Glomerular endothelial cell (primary cell): Measurements from ENCODE around the gene E2F4. TPM values are rescaled to one million over a fixed set of nuclear protein-coding genes. Genes with fewer than 3 reads are reported as not detected.

Experiments
- DNase-seq: peaks from one replicate; pipeline ENCODE4 v3.0.0-alpha.2; 2011; ENCODE audit warnings: low read depth, low spot score; ENCODE audit errors: extremely low read depth
- total RNA-seq: library from RNA; depleted of rRNA; stranded (reverse); fragments of >200 nt; gene quantifications from 2 replicates; pipeline ENCODE4 v1.2.3, GENCODE V29; 2015

The E2F4 gene
- total RNA-seq, 1 donor from 2014 or later = 122 TPM

DNA sequence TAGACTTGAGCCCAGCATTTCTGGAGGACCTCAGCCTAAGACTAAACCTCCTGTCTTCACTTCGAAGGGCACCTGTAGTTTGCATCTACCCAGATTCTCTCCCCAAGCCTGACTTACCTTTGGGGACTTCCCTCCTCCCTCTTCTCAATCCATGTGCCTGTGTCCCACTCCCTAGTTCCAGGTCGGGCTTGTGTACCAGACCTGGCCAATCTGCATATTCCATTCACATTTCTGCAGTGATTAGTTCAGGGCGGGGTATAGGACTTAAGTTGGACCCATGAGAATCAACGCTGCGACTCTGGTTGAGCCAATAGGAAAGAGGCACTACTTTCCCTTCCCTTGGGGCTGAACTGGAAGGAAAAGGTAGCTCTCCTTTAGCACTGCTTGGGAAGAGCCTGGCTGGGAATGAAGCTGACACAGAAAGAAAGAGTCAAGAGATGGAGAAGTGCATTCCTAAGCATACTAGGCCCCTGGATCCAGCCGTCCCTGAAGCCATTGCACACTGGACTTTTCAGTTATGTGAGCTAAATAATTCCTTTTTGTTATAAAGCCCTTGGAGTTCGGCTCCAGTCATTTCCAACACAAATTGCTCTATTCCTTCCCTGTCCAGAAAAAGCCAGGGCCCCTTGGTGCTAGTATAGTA lies 34.7 kb upstream of the E2F4 start:
- no peak for DNase-seq

DNA sequence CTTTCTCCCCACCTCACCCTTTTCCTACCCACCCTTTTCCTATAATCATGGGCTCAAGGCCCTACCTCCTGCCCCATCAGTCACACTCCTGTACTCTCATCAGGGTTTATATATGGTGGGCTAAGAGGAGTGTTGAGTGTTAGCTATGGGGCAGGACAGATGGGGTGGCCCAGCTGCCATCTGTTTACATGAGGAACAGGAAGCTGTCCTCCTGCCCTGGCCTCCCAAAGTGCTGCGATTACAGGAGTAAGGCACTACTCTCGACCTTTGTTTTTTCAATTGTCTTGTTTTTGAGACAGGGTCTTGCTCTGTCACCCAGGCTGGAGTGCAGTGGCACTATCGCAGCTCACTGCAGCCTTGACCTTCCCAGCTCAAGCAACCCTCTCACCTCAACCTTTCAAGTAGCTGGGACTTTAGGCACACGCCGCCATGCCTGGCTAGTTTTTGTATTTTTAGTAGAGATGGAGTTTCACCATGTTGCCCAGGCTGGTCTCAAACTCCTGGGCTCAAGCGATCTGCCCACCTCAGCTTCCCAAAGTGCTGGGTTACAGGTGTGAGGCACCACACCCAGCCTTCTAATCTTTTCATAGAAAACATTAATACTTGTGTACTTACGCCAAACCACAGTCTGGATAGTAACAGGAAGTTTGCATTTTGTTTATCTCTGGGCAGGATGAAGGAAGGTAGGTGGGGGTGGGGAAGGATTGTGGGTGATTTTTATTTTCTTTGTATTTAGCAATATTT lies 33.9 kb upstream of the E2F4 start:
- DNase-seq = no peak

GRCh38 chr16:67158637-67159600 lies 33.0 kb upstream of the E2F4 start:
- DNase-seq = no peak

GRCh38 chr16:67161595-67162058 lies 30.3 kb upstream of the E2F4 start:
- no peak for DNase-seq

DNA sequence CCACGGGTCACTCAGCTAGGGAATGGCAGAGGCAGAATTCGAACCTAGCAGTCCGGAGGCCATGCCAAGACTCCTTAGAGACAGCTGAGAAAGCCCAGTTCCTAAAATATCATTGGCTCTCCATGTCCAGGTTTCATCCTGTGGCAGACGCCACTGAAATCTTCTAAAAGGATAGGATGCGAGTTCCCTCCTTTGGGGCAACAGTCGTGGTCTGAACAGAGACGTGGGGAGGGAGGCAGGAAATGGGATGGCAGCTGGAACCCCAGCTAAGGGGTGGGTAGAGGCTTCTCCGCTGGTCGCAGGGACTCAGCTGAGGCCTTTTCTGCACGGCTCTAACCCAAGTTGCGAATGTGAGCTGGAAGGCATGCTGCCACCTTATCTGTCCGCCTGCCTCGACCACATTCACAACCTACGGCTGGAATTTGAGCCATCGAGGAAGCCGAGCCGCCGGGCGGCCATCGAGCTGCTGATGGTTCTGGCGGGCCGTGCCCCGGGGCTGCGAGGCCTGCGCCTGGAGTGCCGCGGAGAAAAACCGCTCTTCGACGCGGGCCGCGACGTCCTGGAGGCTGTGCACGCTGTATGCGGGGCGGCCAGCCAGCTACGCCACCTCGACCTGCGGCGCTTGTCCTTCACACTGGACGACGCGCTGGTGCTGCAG lies 29.3 kb upstream of the E2F4 start:
- no peak for DNase-seq

- no peak for DNase-seq
Measured at GRCh38 chr16:67163164-67163998, 28.6 kb upstream of the E2F4 start.

GRCh38 chr16:67163999-67164558 lies 27.9 kb upstream of the E2F4 start:
- DNase-seq = no peak

DNA sequence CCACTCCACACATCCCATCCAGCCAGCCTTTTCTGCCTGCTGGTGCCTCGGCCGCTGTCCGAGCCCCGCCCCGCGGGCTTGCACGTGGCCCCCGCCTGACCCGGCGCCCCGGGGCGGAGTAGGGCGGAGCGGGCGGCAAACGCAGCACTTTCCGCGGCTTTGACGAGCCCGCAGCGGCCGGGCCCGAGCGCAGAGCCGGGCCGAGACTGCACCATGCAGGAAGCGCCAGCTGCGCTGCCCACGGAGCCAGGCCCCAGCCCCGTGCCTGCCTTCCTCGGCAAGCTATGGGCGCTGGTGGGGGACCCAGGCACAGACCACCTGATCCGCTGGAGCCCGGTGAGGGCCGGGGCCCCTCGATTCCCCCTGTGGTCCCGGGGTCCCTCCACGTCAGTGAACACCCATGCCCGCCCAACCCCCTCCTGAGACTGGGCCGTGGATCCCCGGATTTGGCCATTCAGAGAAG lies 27.3 kb upstream of the E2F4 start, which contains the start of gene HSF4:
HSF4 (plus strand) TSS at position 147 of the 463 bp plus-strand sequence; CDS start at position 214, 67 bp downstream.
- DNase-seq = no peak

DNA sequence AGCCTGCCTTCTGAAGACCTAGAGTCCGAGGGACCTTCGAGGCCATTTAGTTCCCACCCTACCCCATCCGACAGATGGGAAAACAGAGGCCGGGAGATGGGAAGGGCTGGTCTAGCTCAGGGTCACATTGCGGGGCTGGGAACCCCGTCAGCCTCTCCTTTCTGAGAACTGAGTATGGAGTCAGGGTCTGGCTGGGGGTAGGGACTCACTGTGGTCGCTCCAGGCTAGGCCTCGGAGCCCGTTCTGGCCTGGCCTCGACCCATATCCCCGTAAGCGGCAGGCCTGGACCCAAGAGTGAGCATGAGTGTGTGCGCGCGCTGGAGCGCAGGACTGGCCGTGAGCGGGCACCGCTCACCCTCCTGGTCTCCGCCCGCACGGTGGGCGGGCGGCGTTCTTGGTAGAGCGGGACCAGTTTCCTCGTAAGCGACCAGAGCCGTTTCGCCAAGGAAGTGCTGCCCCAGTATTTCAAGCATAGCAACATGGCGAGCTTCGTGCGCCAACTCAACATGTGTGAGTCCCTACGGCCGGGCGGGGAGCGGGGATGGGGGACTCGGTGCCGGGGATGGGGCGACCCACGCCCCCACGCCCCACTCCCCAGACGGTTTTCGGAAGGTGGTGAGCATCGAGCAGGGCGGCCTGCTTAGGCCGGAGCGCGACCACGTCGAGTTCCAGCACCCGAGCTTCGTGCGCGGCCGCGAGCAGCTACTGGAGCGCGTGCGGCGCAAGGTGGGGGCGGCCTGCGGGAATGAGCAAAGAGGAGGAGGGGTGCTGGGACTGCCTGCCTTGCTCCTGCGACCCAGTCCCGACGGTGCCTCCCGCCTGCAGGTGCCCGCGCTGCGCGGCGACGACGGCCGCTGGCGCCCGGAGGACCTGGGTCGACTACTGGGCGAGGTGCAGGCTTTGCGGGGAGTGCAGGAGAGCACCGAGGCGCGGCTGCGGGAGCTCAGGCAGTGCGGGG lies 26.6 kb upstream of the E2F4 start:
- DNase-seq = no peak

- no peak for DNase-seq
Measured at GRCh38 chr16:67166110-67166547, 25.8 kb upstream of the E2F4 start.

GRCh38 chr16:67166598-67167168 lies 25.3 kb upstream of the E2F4 start:
- no peak for DNase-seq

DNA sequence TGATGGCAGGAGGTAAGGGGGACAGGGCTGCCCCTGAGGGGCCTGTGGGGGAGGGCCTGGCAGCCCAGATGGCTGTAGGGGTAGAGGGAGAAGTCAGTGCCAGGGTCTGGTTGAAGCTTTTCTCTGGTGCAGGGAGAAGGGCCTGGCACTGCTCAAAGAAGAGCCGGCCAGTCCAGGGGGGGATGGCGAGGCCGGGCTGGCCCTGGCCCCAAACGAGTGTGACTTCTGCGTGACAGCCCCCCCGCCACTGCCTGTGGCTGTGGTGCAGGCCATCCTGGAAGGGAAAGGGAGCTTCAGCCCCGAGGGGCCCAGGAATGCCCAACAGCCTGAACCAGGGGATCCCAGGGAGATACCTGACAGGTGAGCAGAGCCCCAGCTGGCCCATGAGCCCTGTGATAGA lies 24.4 kb upstream of the E2F4 start:
- no peak for DNase-seq

DNA sequence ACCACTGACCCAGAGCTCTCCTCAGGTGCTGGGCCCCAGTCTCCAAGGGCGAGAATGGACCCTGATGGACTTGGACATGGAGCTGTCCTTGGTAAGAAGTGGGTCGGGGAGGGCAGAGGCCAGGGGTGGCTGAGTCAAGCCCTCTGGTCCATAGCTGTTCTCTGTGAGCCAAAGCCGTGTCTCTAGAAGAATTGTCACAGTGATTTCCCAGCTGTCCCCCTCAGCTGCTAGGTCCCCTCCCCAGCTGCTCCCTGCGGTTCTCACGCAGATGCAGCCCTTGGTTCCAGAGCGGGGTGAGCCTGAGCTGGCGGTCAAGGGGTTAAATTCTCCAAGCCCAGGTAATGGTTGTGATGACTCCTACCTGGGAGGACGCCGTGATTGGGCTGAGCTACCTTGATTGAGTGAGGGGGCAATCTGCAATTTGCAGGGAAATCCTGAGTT lies 22.9 kb upstream of the E2F4 start:
- no peak for DNase-seq

DNA sequence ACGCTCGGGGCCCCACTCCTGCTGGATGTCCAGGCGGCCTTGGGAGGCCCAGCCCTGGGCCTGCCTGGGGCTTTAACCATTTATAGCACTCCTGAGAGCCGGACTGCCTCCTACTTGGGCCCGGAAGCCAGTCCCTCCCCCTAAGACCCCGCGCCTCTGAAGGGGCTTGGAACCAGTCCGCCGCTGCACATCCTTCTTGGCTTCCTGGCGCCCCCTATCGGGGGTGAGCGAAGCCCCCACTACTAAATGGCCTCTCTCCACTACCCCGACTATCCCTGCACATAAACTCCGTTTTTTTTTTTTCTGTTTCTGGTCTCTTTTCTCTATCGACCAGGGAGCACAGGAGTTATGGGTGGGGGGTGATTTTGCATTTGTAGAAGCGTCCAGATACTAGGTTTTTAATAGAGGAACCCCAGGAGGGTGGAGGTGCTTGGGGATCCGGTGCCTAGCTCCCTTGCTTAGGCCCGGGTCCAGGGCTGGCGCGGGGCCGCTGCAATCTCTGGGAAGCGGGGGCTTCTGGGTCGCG lies 22.2 kb upstream of the E2F4 start:
- DNase-seq = no peak

DNA sequence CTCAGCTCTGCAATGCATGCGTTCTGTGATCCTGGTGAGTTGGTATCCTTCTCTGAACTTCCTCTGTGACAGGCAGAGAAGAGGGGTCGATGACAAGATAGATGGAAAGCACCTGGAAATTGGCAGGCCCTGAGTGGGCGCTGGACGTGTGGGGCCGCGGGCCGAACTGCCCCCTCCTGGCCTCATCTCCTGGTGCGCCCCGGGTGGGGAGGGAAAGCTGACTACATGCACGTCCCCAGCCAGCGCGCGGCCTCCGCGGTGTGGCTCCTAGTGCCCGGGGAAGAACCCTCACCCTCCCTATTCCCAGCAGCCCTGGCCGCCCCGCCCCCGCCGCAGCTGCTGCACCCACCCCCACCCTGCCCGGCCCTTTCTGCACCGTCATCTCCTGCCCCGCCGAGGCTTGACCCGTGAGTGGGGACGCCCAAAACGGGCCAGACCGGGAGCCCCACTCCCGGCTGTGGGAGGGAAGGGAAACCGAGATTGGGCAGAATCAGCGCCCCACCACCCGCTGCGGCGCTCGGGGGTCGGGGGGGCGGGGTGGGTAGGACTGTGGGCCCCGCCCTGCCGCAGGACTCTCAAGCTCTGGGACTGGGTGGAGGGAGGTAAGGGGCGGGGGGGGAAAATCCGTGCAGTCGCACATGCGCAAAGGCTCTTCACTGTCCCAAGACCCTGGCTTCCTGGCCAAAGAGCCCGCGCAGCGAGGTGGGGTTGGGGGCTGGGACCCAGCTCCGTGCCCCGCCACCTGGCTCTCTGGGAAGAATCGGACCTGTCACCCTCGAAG lies 21.6 kb upstream of the E2F4 start, which contains the start of gene NOL3:
NOL3 (plus strand) TSS at position 371 of the 781 bp plus-strand sequence.
- no peak for DNase-seq

DNA sequence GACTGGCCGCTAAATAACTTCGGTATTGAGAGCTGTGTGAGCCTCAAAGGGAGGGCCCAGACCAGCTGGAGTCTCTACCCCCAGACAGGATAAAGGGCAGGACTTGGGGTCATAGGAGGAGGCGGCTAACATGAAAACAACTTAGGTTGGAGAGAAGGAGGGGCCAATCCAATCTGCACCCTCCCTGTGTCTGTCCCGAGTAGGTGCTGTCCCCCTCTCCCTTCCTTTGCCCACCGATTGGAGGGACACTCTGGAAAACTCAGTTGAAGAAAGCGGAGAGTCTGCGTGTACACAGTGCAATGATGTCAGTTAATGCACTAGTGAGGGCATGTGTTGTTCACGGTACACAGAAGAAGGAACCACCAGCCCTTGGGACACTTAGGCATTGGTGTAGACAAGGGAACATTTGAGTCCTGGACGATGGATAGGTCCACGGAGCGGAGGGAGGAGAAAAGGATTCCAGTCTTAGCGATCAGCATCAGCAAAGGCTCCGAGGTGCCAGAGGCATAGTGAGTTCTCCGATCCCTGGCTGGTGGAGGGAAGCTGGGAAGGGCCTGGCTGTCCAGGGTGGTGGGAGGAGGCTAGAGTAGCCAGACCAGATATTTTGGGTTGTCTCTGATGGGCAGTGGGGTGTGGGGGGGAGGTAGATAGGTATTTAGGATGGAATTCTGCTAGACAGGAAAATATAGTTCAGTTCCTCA lies 20.9 kb upstream of the E2F4 start:
- DNase-seq = no peak
